Measurements from ENCODE around the gene HSD11B2.

HSD11B2 gene

GRCh38 chr16:67430977-67431774 is at the start of gene HSD11B2:
HSD11B2 (plus strand) TSS chr16:67431121; CDS start chr16:67431249, 128 bp downstream.
- H3K36me3 ChIP-seq (ENCODE audit: insufficient read depth, low read length): no peaks in the 10 kb centered on the region
- no peak within 1 kb of the TSS for H3K27ac ChIP-seq (ENCODE audit: low read depth, low read length)
- H3K79me2 ChIP-seq (ENCODE audit: control insufficient read depth, insufficient read depth, low read length, unreplicated experiment): no peaks in the 10 kb centered on the region
- peaks cover 4% of the 10 kb centered on the region for H3K4me1 ChIP-seq (ENCODE audit: control insufficient read depth, insufficient read depth, low read length, unreplicated experiment)
- peaks cover 20% of the 10 kb centered on the region for H3K27me3 ChIP-seq (ENCODE audit: insufficient read depth, low read length)
- peak within 1 kb of the TSS; percentile 75 for H3K4me3 ChIP-seq (ENCODE audit: low read depth, low read length)
- peak within 1 kb of the TSS; percentile 11 for H2AFZ ChIP-seq (ENCODE audit: low read length, unreplicated experiment)

- Histone ChIP-seq H2AFZ (ENCODE audit: low read length, unreplicated experiment) (no peak overlapping the region), H3K27me3 (ENCODE audit: insufficient read depth, low read length) (no peaks in the 10 kb centered on the region), H3K4me1 (ENCODE audit: control insufficient read depth, insufficient read depth, low read length, unreplicated experiment) (peaks cover 4% of the 10 kb centered on the region)
Measured at GRCh38 chr16:67383284-67383683, 47.6 kb upstream of the HSD11B2 start.

DNA sequence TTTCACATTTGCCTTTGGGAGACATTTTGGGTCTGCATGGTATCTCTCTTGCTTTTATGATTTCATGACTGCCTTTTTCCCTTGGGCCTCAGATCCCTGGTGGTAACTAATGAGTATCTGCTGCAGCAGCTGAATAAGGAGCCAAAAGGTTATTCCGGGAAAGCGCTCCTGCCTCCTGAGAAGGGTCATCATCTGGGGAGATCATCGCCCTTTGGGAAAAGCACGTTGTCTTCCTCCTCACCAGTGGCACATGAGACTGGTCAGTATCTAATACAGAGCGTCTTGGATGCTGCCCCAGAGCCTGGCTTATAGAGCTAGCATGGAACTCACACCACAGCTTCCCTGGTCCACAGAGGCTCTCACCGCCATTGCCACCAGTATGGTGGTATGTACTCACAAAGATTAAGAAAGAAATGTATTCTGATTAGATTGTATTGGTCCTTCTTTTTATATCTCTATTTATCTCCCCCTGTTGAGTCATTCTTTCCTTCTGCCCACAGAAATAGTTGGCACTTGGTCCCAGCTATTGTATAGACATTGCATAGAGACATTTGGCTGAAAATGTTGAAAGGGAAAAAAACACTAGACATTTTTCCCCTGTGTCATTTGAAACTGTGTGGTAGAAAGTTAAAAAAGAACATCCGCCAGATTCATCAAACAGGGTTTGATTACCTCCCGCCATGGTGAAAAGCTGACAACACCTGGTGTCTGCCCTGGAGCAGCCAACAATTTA is 46.0 kb upstream of the HSD11B2 start:
- Histone ChIP-seq H3K36me3 (ENCODE audit: insufficient read depth, low read length) (no peaks in the 10 kb centered on the region), H3K27me3 (ENCODE audit: insufficient read depth, low read length) (no peaks in the 10 kb centered on the region), H3K4me1 (ENCODE audit: control insufficient read depth, insufficient read depth, low read length, unreplicated experiment) (peaks cover 4% of the 10 kb centered on the region), H3K27ac (ENCODE audit: low read depth, low read length) (no peak overlapping the region), H3K79me2 (ENCODE audit: control insufficient read depth, insufficient read depth, low read length, unreplicated experiment) (no peaks in the 10 kb centered on the region), H3K4me3 (ENCODE audit: low read depth, low read length) (no peak overlapping the region), H2AFZ (ENCODE audit: low read length, unreplicated experiment) (no peak overlapping the region)

More at GRCh38 chr16:67383284-67383683, 47.6 kb upstream of the HSD11B2 start:
- Histone ChIP-seq H3K27ac (ENCODE audit: low read depth, low read length) (no peak overlapping the region), H3K79me2 (ENCODE audit: control insufficient read depth, insufficient read depth, low read length, unreplicated experiment) (no peaks in the 10 kb centered on the region), H3K36me3 (ENCODE audit: insufficient read depth, low read length) (no peaks in the 10 kb centered on the region), H3K4me3 (ENCODE audit: low read depth, low read length) (no peak overlapping the region)

DNA sequence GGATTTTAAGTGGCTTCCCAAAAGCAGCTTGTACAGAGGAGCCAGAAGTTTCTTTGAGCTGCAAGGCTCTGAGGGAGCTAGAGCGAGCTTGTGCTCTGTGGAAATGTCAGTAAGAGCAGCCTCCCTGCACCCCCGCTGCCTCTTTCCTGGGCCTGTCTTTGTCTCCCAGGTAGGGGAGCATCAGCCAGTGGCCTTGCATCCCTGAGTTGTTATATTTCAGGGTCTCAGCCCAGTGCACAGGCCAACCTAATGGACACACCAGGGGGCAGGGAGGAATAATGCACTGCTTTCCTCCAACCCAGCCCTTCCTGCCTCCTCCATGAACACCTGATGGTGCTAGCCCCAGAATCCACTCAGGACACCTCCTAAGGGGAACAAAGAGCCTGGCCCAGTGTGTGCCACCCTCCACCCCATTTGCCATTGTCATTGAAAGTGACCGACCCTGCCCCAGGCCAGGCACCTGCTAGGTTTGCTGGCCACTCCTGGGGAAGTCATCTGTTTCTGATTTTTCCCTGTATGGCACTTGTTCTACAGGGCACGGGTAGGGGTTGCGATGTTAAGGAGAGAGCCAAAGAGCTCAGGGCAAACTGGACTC is 44.0 kb upstream of the HSD11B2 start:
- Histone ChIP-seq H3K36me3 (ENCODE audit: insufficient read depth, low read length) (no peaks in the 10 kb centered on the region), H3K4me3 (ENCODE audit: low read depth, low read length) (no peak overlapping the region), H3K4me1 (ENCODE audit: control insufficient read depth, insufficient read depth, low read length, unreplicated experiment) (peaks cover 4% of the 10 kb centered on the region), H3K27ac (ENCODE audit: low read depth, low read length) (no peak overlapping the region), H3K27me3 (ENCODE audit: insufficient read depth, low read length) (no peaks in the 10 kb centered on the region), H3K79me2 (ENCODE audit: control insufficient read depth, insufficient read depth, low read length, unreplicated experiment) (no peaks in the 10 kb centered on the region), H2AFZ (ENCODE audit: low read length, unreplicated experiment) (no peak overlapping the region)

DNA sequence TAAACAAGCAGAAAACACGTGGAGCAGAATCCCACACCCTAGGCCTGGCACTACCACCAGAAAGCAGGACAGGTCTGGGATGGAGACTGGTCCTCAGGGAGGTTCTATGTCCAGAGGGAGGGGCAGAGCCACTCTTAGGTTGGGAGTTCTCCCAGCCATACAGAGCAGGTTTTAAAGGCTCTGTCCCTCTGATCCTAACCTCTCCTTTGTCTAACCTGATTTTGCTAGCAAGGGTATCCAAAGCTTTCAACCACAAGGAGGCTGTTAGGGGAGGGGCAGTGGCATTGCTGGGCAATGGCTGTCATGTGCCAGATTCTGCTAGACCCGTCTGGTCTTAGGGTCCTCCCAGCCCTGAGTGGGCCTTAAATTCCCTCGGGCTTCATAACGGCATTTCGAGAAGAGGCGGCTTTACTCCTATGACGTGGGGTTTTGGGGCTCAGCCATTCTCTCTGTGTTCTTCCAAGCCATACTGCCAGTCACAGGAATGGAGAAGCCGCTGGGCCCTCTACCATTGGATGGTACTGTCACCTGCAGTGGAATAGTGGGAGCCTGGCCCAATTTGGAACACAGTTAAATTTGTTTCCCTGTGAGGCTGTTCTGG is 43.3 kb upstream of the HSD11B2 start:
- no peaks in the 10 kb centered on the region for H3K79me2 ChIP-seq (ENCODE audit: control insufficient read depth, insufficient read depth, low read length, unreplicated experiment)
- no peak overlapping the region for H3K4me3 ChIP-seq (ENCODE audit: low read depth, low read length)
- H3K4me1 ChIP-seq (ENCODE audit: control insufficient read depth, insufficient read depth, low read length, unreplicated experiment): peaks cover 6% of the 10 kb centered on the region
- H3K27ac ChIP-seq (ENCODE audit: low read depth, low read length): no peak overlapping the region
- no peaks in the 10 kb centered on the region for H3K36me3 ChIP-seq (ENCODE audit: insufficient read depth, low read length)
- H2AFZ ChIP-seq (ENCODE audit: low read length, unreplicated experiment): no peak overlapping the region
- H3K27me3 ChIP-seq (ENCODE audit: insufficient read depth, low read length): no peaks in the 10 kb centered on the region

GRCh38 chr16:67388191-67388590 is 42.7 kb upstream of the HSD11B2 start:
- H3K36me3 ChIP-seq (ENCODE audit: insufficient read depth, low read length): no peaks in the 10 kb centered on the region

GRCh38 chr16:67388591-67388990 is 42.3 kb upstream of the HSD11B2 start:
- Histone ChIP-seq H3K36me3 (ENCODE audit: insufficient read depth, low read length) (no peaks in the 10 kb centered on the region), H3K4me3 (ENCODE audit: low read depth, low read length) (no peak overlapping the region), H3K27me3 (ENCODE audit: insufficient read depth, low read length) (peaks cover under 1% of the 10 kb centered on the region; the same call in 1 of the 2 replicates), H2AFZ (ENCODE audit: low read length, unreplicated experiment) (no peak overlapping the region), H3K27ac (ENCODE audit: low read depth, low read length) (no peak overlapping the region), H3K4me1 (ENCODE audit: control insufficient read depth, insufficient read depth, low read length, unreplicated experiment) (peaks cover 13% of the 10 kb centered on the region), H3K79me2 (ENCODE audit: control insufficient read depth, insufficient read depth, low read length, unreplicated experiment) (no peaks in the 10 kb centered on the region)

More at GRCh38 chr16:67388191-67388590, 42.7 kb upstream of the HSD11B2 start:
- Histone ChIP-seq H3K4me3 (ENCODE audit: low read depth, low read length) (no peak overlapping the region), H3K4me1 (ENCODE audit: control insufficient read depth, insufficient read depth, low read length, unreplicated experiment) (peaks cover 12% of the 10 kb centered on the region), H3K79me2 (ENCODE audit: control insufficient read depth, insufficient read depth, low read length, unreplicated experiment) (no peaks in the 10 kb centered on the region), H3K27ac (ENCODE audit: low read depth, low read length) (no peak overlapping the region), H3K27me3 (ENCODE audit: insufficient read depth, low read length) (no peaks in the 10 kb centered on the region), H2AFZ (ENCODE audit: low read length, unreplicated experiment) (no peak overlapping the region)

GRCh38 chr16:67389911-67390815 is 40.8 kb upstream of the HSD11B2 start:
- H3K4me3 ChIP-seq (ENCODE audit: low read depth, low read length): no peak overlapping the region
- H3K36me3 ChIP-seq (ENCODE audit: insufficient read depth, low read length): no peaks in the 10 kb centered on the region
- no peaks in the 10 kb centered on the region for H3K79me2 ChIP-seq (ENCODE audit: control insufficient read depth, insufficient read depth, low read length, unreplicated experiment)
- H3K27ac ChIP-seq (ENCODE audit: low read depth, low read length): no peak overlapping the region
- H2AFZ ChIP-seq (ENCODE audit: low read length, unreplicated experiment): no peak overlapping the region
- peaks cover 9% of the 10 kb centered on the region for H3K27me3 ChIP-seq (ENCODE audit: insufficient read depth, low read length)
- H3K4me1 ChIP-seq (ENCODE audit: control insufficient read depth, insufficient read depth, low read length, unreplicated experiment): peaks cover 13% of the 10 kb centered on the region

DNA sequence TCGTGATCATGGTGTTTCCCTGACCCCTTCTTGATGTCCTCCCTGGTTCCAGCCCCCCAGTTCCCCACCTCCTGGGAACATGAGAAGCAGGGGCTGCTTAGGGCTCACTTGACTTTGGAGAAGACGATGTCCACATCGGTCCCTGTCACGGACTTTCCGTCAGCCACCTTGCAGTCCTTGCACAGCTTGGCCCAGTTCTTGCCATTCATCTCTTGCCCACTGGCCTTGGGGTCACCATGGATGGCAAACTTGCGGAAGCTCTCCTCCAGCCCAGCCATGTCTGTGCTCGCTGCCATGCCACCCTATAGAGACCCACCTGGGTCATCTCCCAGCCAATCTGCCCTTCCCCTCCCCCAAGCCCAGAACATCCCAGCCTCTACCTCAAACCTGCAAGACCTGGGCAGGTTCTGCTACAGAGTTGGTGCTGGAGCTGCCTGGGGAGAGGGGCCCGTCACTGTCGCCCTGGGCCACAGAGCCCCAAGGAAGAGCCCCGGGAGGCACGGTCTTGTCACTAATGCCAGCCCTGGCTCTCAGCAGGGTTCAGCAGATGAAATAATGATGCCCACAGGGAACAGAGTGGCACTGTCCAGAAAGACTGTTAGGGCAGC is 40.0 kb upstream of the HSD11B2 start:
- no peak overlapping the region for H3K27ac ChIP-seq (ENCODE audit: low read depth, low read length)

More for the DNA sequence above, 40.0 kb upstream of the HSD11B2 start:
- Histone ChIP-seq H3K27me3 (ENCODE audit: insufficient read depth, low read length) (peaks cover 9% of the 10 kb centered on the region), H2AFZ (ENCODE audit: low read length, unreplicated experiment) (no peak overlapping the region), H3K36me3 (ENCODE audit: insufficient read depth, low read length) (no peaks in the 10 kb centered on the region), H3K79me2 (ENCODE audit: control insufficient read depth, insufficient read depth, low read length, unreplicated experiment) (no peaks in the 10 kb centered on the region), H3K4me3 (ENCODE audit: low read depth, low read length) (no peak overlapping the region), H3K4me1 (ENCODE audit: control insufficient read depth, insufficient read depth, low read length, unreplicated experiment) (peaks cover 20% of the 10 kb centered on the region)
